Lower leg skin (tissue), 3 donors: ENCODE data around the gene AGPS.

Source experiments
- POLR2A ChIP-seq, 2 donors: fragments of 450-650 bp; IDR thresholded peaks; one replicate each; pipeline ENCODE4 v1.6.1; 2016 to 2017; ENCODE audit warnings: antibody characterized with exemption in 2 of 2, mild to moderate bottlenecking in 1 of 2, moderate library complexity in 1 of 2
- TF ChIP-seq, protein P1 (sequence below), 3 donors: fragments of 450-650 bp; IDR thresholded peaks; one replicate each; pipeline ENCODE4 v1.5.1; 2016; ENCODE audit warnings: antibody characterized with exemption in 3 of 3, mild to moderate bottlenecking in 3 of 3, moderate library complexity in 2 of 3

DNA sequence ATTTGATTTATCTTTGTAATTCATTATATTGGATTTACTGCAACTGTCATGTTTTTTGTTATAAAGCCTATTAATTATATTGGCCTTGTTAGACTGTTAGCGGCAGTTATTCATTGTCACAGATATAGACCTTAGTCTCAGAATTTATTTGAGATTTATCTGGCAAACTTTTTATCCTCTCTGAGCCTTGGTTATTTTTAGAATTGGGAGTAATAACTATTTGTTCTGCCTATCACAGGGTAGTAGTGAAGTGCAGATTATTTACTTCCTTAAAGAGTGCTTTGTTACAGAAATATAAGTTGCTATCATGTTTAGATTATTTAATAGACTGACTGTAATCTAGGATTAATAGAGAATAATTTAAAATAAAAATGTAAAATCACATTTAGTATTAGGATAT, 41.9 kb downstream of the AGPS start:
- TF ChIP-seq, protein P1, sequence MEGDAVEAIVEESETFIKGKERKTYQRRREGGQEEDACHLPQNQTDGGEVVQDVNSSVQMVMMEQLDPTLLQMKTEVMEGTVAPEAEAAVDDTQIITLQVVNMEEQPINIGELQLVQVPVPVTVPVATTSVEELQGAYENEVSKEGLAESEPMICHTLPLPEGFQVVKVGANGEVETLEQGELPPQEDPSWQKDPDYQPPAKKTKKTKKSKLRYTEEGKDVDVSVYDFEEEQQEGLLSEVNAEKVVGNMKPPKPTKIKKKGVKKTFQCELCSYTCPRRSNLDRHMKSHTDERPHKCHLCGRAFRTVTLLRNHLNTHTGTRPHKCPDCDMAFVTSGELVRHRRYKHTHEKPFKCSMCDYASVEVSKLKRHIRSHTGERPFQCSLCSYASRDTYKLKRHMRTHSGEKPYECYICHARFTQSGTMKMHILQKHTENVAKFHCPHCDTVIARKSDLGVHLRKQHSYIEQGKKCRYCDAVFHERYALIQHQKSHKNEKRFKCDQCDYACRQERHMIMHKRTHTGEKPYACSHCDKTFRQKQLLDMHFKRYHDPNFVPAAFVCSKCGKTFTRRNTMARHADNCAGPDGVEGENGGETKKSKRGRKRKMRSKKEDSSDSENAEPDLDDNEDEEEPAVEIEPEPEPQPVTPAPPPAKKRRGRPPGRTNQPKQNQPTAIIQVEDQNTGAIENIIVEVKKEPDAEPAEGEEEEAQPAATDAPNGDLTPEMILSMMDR (IDR thresholded peaks at IDR 0.05), result no peak
- no peak for TF ChIP-seq POLR2A (IDR thresholded peaks at IDR 0.05)
